ENCODE results near the gene HRH2. TPM values are rescaled to one million over a fixed set of nuclear protein-coding genes. Genes with fewer than 3 reads are reported as not detected.

Gene HRH2, protein sequence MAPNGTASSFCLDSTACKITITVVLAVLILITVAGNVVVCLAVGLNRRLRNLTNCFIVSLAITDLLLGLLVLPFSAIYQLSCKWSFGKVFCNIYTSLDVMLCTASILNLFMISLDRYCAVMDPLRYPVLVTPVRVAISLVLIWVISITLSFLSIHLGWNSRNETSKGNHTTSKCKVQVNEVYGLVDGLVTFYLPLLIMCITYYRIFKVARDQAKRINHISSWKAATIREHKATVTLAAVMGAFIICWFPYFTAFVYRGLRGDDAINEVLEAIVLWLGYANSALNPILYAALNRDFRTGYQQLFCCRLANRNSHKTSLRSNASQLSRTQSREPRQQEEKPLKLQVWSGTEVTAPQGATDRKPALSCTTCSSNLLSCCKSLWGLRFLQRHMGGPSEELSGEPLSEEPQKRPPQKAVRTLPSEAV
- total RNA-seq (2021; fragmentation: NEBNext Ultra II Directional; extraction: Animal tissue kit (Norgen Biotek cat#: 25700)): not detected
- long read RNA-seq: 0 reads

DNA sequence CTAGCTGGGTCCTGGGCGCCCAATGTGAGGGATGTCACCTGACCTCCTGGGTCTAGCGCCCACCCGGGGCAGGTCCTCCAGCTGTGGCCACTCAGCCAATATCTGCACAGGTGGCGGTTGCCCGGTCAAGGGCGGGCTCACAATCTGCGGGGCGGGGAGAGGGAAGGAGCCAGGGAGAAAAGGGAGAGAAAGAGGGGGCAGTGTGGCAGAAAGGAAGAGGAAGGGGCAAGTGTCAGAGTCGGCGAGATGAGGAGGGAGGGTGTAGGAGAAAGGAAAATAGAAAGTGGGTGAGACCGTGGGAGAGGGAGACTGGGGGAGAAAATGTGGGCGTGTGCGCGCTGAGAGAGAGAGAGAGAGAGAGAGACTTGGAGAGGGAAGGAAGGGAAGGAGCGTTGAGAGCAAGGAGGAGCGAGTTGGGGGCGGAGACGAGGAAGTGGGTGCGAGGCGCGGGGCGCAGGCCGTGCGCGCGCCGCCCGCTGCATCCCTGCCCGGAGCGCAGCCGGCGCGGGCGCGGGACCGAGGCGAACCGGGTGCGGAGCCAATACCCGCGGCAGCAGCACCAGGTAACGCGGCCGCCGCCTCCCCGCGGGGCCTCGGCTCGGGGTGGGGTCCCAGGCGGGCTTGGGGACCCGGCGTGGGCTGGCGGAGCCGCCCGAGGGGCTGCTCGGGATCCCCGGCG is at the start of gene HRH2:
Gene HRH2 (plus strand): TSS at position 479 of the 679 bp plus-strand sequence. CDS start 25,163 bp downstream, outside the sequence.
- H3K9me3 Mint-ChIP-seq: peaks cover 14% of the 10 kb centered on the region; the same call in 1 of the 2 replicates
- no peaks in the 10 kb centered on the region; the same call in 1 of the 2 replicates for H3K36me3 Mint-ChIP-seq (ENCODE audit: low read depth)

DNA sequence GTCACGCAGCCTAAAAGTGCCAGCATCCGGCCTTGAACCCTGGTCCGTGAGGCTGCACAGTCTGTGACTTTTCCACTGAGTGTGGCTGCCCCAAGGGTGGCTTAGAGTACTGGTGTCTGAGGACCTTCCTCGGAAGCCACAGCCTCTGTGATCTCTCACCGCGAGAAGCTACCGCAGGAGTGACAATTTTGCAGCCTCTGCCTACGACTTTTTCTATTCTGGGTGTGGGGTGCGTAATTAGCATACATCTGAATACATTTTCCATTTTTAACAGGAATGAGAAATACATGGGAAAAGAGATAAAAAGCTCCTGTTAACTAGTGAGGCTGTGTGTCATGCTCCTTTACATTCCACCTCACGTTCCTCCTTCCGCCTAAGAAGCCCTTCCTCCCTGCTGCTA is 48.3 kb upstream of the HRH2 start:
- TF ChIP-seq, protein P1, sequence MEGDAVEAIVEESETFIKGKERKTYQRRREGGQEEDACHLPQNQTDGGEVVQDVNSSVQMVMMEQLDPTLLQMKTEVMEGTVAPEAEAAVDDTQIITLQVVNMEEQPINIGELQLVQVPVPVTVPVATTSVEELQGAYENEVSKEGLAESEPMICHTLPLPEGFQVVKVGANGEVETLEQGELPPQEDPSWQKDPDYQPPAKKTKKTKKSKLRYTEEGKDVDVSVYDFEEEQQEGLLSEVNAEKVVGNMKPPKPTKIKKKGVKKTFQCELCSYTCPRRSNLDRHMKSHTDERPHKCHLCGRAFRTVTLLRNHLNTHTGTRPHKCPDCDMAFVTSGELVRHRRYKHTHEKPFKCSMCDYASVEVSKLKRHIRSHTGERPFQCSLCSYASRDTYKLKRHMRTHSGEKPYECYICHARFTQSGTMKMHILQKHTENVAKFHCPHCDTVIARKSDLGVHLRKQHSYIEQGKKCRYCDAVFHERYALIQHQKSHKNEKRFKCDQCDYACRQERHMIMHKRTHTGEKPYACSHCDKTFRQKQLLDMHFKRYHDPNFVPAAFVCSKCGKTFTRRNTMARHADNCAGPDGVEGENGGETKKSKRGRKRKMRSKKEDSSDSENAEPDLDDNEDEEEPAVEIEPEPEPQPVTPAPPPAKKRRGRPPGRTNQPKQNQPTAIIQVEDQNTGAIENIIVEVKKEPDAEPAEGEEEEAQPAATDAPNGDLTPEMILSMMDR (IDR thresholded peaks at IDR 0.05): no peak
- DNase-seq: no peak
- no peaks in the 10 kb centered on the region for H3K4me1 Mint-ChIP-seq (ENCODE audit: low read depth)
- H3K27ac Mint-ChIP-seq: no peak overlapping the region
- H3K9me3 Mint-ChIP-seq: peaks cover 65% of the 10 kb centered on the region
- H3K36me3 Mint-ChIP-seq (ENCODE audit: low read depth): peaks cover 5% of the 10 kb centered on the region
- no peak overlapping the region for H3K4me3 Mint-ChIP-seq
- H3K27me3 Mint-ChIP-seq (ENCODE audit: insufficient read depth): peaks cover 2% of the 10 kb centered on the region; the same call in 1 of the 2 replicates

More for the DNA sequence above, at the start of gene HRH2:
- Mint-ChIP-seq H3K27ac (no peak within 1 kb of the TSS), H3K4me1 (ENCODE audit: low read depth) (no peaks in the 10 kb centered on the region), H3K27me3 (ENCODE audit: insufficient read depth) (no peaks in the 10 kb centered on the region; the same call in 1 of the 2 replicates), H3K4me3 (no peak within 1 kb of the TSS)
- DNase-seq: no peak
- TF ChIP-seq, protein P1 (IDR thresholded peaks at IDR 0.05): no peak

DNA sequence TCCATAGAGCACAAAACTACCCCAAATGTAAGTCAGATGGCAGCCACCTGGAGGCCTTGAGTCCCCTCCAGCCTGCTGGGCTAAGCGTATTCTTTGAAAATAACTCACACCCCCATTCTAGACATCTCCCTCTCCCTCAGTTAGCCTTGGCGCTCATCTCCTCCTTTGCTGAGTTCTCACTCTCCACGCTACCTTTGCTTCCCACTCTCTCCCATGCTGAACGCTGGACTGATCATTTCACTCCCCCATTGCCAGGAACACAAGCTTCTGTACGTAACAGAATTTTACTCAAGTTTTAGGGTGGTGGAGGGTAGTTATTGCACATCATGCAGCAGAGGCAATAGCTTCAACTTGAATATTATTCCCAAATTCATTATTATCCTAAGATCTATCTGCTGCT is 47.5 kb upstream of the HRH2 start:
- Mint-ChIP-seq H3K9me3 (peaks cover 64% of the 10 kb centered on the region), H3K27ac (no peak overlapping the region), H3K36me3 (ENCODE audit: low read depth) (peaks cover 5% of the 10 kb centered on the region), H3K4me1 (ENCODE audit: low read depth) (no peaks in the 10 kb centered on the region), H3K27me3 (ENCODE audit: insufficient read depth) (peaks cover 2% of the 10 kb centered on the region; the same call in 1 of the 2 replicates), H3K4me3 (no peak overlapping the region)
- TF ChIP-seq, protein P1 (IDR thresholded peaks at IDR 0.05): no peak
- DNase-seq: no peak

DNA sequence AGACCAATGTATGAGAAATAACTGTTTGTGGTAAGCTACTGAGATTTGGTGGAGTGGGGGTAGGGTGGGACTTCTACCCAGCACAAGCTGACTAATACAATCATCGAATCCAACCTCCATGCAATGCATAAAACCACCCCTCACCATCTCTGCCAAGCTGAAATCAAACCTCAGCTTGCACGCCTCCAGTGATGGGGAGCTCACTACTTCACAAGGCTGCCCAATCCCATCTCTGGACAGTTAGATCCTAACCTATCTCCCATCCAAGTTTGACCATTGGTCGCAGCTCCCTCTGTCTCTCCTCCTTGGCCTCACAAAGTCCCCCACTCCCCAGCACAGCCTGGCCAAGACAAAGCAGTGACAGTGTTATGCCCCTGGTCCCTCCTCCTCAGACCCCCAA is 47.0 kb upstream of the HRH2 start:
- H3K4me3 Mint-ChIP-seq: no peak overlapping the region
- no peak overlapping the region for H3K27ac Mint-ChIP-seq
- peaks cover 63% of the 10 kb centered on the region for H3K9me3 Mint-ChIP-seq
- H3K4me1 Mint-ChIP-seq (ENCODE audit: low read depth): no peaks in the 10 kb centered on the region
- no peak for DNase-seq
- peaks cover 2% of the 10 kb centered on the region; the same call in 1 of the 2 replicates for H3K27me3 Mint-ChIP-seq (ENCODE audit: insufficient read depth)
- TF ChIP-seq, protein P1 (IDR thresholded peaks at IDR 0.05): no peak
- H3K36me3 Mint-ChIP-seq (ENCODE audit: low read depth): peaks cover 5% of the 10 kb centered on the region

DNA sequence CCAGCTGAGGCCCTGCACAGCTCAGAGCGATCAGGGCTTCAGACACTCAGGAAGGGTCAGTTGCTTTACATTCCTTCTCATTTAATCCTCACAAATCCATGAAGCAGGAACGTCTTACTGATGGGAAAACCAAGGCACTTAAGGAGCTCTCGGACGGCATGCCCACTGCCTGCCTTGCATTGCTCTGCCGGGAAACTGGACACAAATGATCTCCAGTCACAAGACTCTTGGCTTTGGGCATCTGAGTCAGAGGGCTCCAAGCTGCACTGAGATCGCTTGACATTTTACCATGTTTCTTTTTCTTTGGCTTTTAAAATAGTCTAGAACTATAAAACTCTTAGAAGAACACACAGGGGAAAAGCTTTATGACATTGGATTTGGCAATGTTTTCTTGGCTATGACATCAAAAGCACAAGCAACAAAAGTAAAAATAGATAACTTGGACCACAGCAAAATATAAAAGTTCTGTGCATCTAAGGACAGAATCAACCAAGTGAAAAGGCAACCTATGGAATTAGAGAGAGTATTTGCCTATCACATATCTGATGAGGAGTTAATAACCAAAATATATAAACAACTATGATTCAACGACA is 43.6 kb upstream of the HRH2 start:
- Mint-ChIP-seq H3K4me3 (no peak overlapping the region), H3K9me3 (peaks cover 61% of the 10 kb centered on the region), H3K27me3 (ENCODE audit: insufficient read depth) (peaks cover 2% of the 10 kb centered on the region; the same call in 1 of the 2 replicates), H3K27ac (no peak overlapping the region), H3K36me3 (ENCODE audit: low read depth) (peaks cover 5% of the 10 kb centered on the region), H3K4me1 (ENCODE audit: low read depth) (no peaks in the 10 kb centered on the region)
- no peak for DNase-seq
- TF ChIP-seq, protein P1 (IDR thresholded peaks at IDR 0.05): no peak
